NB4 (cell line): ENCODE results near the gene HTR6.

Experiments
- MAX ChIP-seq: IDR thresholded peaks from 2 replicates; pipeline ENCODE4 v1.6.1; 2011; ENCODE audit warnings: low read depth, low read length
- MYC ChIP-seq: IDR thresholded peaks from 2 replicates; pipeline ENCODE4 v1.6.1; 2011; ENCODE audit warnings: low read depth, low read length
- POLR2A ChIP-seq: IDR thresholded peaks from 2 replicates; pipeline ENCODE4 v1.6.1; 2011; ENCODE audit warnings: mild to moderate bottlenecking; ENCODE audit not compliant: insufficient read length; ENCODE audit errors: extremely low read depth
- TF ChIP-seq, protein P1 (sequence below): IDR thresholded peaks from one replicate; pipeline ENCODE4 v1.5.1; 2012; ENCODE audit warnings: low read depth, low read length

GRCh38 chr1:19655718-19656080 is 9.0 kb upstream of the HTR6 start:
- TF ChIP-seq, protein P1, sequence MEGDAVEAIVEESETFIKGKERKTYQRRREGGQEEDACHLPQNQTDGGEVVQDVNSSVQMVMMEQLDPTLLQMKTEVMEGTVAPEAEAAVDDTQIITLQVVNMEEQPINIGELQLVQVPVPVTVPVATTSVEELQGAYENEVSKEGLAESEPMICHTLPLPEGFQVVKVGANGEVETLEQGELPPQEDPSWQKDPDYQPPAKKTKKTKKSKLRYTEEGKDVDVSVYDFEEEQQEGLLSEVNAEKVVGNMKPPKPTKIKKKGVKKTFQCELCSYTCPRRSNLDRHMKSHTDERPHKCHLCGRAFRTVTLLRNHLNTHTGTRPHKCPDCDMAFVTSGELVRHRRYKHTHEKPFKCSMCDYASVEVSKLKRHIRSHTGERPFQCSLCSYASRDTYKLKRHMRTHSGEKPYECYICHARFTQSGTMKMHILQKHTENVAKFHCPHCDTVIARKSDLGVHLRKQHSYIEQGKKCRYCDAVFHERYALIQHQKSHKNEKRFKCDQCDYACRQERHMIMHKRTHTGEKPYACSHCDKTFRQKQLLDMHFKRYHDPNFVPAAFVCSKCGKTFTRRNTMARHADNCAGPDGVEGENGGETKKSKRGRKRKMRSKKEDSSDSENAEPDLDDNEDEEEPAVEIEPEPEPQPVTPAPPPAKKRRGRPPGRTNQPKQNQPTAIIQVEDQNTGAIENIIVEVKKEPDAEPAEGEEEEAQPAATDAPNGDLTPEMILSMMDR, result no peak
- TF ChIP-seq POLR2A (no peak), MYC (no peak), MAX (no peak)
